Fibroblast of skin of right biceps (primary cell): ENCODE data around the gene C1QTNF8.
"Not testable (repeated sequence)": the region's sequence is repeated elsewhere in the genome, so short reads cannot be mapped to it uniquely, and the experiment has no call there.

Source experiments
- DNase-seq: peaks from one replicate; pipeline ENCODE4 v3.0.0-alpha.2; 2013

C1QTNF8 gene

DNA sequence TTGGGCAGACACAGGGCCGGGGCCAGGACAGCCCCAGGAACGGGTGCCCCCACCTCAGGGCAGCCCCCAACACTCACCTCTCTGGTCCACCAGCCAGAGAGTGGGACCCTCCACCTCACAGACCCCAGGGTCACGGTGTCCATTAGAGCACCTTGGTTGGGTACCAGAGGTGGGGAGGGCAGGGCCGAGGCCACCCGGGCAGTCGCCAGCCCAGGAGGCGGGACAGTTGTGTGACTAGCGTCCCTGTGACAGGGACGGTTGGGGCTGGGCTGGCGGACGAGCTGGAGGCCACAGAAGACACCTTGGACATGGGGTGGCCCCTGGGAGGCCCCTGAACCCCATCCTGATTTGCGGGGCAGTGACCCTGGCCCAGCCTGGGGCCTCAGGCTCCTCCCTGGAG is 11.7 kb upstream of the C1QTNF8 start:
- DNase-seq, result no peak

DNA sequence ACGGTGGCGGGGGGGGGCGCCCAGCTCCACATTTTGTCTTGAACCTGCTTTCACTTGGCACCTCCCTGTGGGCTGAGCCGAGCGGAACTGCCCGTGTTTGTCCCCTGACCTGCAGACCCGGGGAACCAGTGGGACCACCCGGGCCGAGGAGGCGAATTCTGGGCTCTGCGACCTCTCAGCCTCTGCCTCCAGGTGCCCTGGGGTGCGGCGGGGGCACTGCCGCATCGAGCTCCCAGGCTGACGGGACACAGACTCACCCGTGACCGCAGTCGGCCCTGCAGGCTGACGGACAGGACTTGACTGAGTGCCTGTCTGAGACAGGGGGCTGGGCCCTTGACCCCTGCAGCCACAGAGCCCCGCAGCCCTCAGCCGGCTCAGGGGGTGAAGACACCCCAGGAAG is 11.1 kb upstream of the C1QTNF8 start:
- DNase-seq, result no peak

DNA sequence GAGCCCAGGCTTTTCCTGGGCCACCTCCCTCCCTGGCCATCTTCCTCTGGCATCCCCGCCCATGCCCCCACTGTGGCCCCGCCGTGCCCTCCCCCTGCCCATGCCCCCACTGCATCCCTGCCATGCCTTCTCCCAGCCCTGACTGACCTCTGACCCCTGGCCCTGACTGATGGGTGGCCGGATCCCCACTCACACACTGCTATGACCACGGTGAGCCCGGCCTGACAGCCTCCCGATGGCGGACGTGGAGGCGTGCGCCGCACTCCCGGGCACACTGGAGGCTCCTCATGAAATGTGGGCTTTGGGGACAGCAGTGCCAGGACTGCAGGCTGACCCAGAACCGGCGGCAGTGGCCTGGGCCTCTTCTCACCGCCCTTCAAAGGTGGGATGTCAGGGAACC is 10.6 kb upstream of the C1QTNF8 start:
- DNase-seq, result no peak

DNA sequence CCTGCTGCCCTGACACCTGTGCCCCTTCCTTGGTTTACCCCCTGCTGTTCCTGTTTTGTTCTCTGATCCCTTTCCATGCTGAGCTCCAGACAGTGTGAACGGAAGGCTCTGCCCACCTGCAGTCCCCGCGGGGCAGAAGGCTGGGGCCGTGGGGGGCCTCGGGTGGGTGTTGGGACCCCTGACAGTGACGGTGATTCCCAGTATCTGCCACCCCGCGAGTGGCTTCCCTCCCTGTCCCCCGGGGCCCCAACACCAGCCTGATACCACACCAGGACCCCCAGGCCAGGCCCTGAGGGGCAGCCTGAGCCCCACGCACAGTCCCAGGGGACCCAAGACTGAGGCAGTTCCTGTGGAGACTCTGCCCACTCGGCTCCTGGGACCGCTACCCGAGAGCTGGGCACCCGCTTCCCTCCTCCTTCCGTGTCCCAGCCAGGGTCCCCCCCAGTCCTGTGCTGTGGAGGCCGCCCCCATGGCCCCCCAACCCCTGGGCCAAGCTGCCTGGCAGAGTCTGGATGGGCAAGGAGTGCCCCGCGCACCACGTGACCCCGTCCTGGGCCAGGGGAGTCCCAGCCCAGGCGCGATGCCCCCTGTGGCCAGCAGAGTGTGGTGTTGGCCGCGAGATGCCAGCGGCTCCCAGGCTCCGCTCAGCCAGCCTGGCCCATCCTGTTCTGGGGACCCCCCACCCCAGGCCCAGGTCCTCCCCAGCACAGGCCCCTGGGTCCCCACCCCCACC is 10.0 kb upstream of the C1QTNF8 start:
- DNase-seq, result peak; percentile 24

DNA sequence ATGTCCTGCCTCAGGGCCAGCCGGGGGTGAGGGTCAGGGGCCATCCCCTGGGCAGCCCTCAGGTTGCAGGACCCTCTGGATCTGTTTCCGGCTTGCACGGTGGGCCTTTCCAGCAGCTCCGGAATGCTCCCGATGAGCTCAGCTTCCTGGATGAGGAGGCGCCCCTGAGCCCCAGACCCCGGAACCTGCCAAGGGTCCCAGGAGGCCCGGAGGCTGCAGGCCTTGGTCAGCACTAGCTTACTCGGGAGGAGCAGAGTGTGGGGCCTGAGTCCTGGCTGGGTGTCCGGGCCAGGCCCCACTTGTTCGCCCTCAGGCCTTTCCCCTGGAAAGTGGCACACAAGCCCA is 7.6 kb upstream of the C1QTNF8 start:
- no peak for DNase-seq

DNA sequence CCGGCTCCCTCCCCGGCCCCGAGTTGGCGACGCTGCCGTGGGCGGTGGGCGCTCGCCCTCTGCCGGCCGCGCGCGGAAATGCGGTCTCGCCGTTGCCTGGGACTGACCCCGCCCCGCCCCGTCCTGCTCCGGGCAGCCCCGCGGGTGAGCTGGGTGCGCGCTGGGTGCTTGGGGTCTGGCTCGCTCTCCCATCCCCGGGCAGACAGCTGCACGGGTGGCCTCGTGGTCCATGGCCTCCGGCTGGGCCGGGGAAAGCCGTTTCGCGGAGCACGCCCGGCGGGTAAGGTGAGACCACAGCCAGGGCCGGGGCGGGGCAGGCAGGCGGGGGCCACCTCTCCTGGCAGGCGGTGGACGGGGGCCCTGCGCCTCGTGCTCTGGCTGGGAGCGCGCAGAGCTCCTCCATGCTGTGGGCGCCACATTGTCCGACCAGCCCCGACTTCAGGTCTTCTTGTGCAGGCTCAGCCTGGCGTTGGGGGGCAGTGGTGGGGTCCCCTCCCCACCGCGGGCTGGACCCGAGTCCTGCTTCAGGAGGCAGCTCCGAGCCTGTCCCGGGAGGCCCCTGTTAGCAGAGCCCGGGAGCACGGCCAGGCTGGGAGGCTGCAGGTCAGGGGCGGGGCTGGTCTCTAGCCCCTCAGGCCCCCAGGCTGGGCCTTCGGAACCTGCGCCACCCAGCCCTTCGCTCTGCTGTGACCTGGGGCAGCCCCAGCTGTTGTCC is 7.0 kb upstream of the C1QTNF8 start:
- DNase-seq, result peak; percentile 22

DNA sequence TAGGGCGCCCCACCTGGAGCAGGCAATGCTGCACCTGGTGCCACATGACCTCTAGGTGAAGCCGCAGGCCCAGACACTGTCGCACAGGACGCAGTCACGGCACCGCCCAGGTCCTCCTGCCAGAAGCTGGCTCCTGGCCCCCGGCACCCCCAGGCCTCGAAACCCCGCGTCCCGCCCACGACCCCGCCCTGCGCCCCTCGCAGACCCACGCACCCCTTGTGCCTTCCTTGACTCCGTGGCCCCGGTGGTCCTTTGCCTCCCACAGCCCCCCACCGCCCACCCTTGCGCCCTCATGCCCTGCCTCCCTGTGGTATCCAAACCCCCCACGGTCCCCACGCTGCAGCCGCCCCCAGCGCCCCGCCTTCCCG is 6.3 kb upstream of the C1QTNF8 start:
- DNase-seq, result no peak

DNA sequence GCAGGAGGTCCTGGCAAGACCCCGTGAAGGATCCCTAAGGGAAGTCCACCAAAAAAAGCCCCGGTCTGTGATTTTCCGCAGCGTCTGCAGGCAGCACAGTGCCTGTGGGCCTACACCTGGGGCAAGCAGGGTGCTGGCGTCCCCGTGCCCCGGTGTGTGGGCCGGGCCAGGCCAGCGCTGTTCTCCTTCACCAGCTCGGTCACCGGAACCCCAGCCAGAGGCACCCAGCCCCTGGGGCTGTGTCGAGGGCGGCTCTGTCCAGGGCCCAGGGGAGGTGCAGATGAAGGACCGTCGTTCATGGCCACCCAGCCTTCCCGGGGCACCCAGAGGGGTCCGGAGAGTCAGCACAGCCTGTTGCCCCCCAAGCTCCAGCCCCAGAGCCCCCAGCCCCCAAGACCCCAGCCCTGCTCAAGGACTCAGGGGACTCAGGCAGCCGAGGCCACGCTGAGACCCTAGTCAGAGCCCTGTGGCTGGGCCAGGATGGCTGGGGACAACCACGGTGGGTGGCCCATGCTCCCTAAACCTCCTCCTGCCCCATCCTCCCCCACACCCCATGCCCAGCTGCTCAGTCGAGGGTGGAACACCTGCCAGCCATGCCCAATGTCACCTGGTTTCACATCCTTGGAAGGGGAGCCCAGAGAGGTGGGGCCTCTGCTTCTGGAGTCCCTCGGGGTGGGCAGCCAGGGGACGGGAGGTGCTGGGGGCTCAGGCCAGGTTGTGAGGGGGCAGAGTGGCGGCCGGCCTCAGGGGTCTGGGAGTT is 5.7 kb upstream of the C1QTNF8 start:
- no peak for DNase-seq

DNA sequence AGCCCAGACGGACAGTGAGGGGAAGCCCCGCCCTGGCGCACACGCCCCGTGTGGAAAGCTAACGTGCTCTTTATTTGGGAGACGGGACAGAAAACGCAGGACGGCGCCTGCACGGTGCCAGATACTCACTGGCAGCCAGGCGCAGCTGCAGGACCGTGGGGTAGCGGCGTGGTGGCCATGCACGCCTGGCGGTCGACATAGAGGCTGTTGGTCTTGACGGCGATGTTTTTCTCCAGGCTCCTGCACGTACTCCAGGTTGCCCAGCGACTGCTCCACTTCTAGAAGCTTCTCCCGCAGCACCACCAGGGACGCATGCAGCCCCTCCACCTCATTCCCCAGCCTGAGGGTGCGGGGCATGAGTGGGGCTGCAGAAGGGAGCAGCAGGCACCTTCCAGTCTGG is 5.1 kb upstream of the C1QTNF8 start:
- no peak for DNase-seq

DNA sequence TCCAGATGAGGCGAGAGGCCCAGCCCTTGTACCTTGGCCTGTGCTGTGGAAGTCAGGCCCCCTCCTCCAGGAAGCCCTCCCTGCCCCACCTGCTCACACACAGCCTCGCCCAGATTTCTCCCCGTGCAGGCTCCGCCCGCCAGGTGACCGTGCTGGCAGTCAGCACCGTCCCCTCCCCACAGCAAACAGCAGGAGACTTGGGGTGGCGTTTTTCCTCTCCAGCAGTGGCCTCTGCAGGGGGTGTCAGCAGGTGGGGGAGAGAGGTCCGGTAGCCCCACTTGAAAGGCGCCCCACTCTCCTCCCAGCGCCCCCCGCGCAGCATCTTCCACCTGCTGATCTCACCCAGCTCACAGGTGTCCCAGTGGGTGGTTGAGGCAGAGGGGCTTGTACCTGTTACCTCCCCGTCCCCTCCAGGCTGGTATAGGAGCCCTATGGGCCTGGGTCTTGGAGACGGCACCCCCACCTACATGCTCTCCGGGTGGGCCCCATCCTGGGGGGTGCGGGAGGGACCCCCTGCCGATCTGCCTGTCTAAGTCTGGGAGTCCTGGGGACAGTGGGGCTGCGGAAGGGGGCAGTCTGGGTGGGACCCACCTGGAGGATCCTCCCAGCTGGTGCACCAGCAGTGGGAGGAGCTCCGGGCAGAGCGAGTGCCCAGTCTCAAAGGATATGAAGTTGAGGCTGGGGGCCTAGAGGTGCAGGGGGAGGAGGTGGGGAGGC is 4.2 kb upstream of the C1QTNF8 start:
- no peak for DNase-seq

DNA sequence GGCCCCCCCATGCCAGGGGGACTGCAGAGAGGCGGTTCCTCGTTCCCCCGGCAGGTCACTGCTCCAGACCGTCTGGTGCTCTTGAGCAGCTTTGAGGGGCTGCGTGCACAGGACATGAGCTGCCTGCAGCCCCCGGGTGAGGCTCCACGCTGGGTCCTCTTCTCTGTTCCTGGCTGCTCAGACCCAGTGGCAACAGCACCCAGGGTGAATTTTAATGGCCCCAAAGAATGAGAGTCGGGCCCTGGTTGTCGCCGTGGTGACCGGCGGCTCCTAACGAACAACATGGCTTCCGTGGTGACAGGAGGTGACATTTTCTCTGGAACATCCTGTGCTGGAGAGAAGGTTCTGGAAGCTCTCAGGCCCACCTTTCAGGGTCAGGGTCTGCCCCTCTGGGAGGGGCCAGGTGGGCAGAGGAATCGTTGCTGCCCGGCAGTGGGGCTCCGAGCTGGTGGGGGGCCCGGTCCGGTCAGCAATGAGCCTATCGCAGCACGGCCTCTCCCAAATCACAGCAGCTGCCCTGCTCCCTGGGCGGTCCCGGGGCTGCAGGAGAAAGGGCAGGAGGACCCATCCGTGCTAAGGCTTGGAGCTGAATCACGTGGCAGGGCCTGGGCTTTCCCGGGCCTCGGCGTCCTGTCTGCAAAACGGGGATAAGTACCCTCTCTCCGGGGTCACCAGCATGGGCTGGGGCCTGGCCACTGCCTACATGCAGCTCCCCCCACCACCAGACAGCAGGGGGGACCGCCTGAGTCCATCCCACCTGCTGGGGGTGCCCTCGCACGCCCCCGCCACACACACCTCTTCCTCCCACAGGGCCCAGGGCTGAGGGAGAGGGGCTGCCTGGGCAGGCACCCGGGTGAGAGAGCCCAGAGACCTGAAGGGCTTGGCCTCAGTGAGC is 3.4 kb upstream of the C1QTNF8 start:
- DNase-seq, result no peak

DNA sequence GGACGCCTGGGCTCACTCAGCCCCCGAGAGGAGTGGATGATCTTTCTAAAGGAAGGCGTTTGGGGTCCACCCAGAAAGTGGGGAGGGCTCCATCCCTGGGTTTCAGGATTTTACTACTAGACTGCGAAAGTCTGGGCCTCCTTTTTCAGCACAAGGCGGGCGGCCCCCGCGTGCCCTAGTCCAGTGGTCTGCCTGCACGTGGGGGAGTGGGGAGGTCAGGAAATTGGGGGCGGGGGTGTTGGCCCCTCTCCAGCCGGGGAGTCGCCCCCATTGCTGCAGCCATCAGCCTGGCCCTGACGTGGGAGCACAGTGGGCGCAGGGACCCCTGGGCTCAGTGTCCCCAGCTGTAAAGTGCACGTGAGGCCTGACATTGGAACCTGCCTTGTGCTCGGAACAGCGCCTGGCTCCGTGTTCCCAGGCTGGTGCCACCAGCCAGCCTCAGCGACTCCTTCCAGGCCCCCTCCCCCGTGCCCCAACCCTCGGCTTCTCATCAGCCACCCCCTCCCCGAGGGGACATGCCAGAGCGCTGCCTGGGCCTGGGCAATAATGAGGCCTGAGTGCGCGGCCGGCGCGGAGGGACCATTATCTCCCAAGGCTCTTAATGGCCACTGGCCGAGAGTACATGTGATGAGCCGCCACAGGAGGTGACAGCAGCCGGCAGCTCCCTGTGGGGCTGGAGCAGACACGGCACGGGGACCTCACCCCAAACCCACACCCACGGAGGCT is 2.4 kb upstream of the C1QTNF8 start:
- no peak for DNase-seq

DNA sequence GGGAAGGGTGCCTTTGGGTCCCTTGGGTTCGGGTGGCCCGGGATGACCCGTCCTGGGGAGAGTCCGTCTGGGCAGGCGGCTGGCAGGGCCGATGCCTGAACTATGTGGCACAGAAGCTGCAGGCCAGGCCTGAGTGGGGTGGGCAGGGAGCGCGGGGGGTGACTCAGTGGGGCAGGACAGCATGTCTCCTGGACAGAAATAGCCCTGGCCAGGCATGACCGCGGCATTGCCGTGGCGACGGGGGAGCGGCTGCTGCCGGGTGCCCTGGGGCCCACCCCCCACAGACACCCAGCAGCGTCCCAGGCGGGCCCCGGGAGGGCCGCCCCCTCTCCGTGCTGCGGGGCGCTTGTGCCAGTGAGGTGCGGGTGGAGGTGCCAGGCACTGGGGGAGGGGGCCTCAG is 1.8 kb upstream of the C1QTNF8 start:
- no peak for DNase-seq

DNA sequence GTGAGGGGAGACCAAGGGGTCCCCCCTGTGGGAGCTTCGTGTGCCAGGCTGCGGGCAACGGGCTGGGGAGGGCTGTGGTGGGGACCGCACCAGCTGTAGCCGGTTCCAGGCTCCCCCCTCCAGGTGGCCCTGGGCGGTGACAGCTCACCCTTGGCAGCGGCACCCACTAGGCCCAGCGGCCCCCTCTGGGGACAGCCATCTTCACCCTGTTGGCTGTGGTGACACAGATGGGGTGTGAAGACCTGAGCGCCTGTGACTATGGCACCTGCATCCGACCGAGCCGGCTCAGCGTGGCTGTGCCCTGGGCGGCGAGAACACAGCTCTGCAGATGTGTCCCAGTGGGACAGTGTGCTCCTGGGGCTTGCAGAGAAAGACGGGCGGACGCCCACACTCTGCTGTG is 1.1 kb upstream of the C1QTNF8 start:
- DNase-seq, result no peak

DNA sequence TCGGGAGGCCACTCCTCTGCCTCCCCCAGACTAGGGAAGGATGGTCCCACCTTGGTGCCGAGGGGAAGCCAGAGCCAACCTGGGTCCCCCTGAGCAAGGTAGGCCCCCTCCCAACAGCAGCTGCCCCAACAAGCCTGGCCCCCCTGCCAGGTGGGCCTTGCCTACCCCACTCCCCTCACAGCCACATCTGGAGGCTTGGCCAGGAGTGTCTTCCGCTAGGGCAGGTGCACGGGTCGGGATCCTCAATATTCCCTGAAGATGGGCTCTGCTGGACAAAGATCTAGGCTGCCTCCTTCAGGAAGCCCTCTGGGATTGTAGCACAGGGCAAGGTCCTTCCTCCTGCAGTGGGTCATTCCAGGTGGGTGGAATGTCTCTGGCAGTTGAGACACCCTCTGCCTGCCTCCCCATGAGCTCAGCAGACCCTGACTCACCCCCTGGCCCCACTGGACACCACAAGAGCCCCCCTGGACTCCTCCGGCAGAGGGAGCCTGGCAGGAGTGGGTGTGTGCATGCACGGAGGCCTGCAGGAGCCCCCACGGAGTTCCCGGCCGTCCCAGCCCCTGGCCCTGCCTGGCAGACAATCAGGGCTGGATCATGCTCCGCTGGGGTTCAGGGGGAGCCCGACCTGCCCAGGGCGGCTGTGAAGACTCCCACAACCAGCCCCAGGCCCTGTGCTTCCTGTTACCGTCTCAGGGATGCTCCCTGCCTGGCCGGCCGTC is 435 bp downstream of the C1QTNF8 start:
- no peak for DNase-seq

DNA sequence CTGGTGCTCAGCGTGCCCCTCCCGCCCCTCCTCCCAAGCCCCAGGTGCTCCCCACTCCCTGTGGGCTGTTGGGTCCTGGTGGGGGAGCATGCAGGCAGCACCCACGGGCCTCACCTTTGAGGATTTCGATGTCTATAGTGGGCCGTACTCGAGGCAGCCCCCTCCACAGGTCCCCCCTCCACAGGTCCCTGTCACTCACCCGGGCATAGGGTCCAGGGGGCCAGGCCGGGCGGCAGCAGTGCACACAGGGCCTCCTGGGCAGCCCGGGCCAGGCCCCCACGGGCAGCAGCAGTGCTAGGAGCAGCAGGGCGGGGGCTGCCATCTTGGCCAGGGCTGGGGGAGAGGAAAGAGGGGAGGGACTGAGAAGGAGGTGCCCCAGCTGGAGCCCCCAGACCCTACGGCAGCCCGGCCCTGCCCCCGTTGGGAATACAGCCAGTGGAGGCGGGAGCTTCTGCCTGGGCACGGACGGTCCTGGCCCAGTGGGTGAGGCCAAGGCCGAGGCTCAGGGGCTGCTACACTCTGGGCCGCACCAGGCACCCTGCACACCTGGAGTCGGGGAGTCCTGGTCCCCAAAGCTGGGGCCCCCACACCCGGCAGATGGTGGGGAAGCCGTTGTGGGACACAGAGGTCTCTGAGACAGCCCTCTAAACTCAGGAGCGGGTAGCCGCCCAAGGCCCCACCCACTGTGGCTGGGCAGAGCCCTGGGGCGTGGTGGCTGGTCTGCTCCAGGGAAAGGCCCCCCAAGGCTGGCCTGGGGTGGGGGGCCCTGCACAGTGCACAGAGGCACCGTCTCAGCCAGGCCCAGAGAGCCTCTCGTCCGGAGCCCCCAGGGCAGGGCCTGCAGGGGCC is 1.2 kb downstream of the C1QTNF8 start:
- no peak for DNase-seq

DNA sequence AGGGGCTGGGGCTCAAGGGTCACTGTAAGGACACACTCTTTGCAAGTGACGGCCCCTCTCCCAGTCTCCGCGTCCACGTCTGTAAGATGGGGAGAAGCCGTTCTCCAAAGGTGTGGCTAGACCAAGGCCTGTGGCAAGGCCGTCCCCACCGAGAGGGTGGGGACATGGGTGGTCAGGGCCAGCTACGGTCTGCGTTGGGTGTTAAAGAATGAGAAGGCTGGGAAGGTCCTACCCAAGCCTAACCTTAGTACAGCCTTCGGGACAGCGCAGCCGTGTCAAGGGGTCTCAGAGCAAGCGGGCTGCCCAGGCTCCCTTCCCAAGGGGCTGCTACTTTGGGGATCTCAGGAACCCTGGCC is 1.9 kb downstream of the C1QTNF8 start:
- no peak for DNase-seq

DNA sequence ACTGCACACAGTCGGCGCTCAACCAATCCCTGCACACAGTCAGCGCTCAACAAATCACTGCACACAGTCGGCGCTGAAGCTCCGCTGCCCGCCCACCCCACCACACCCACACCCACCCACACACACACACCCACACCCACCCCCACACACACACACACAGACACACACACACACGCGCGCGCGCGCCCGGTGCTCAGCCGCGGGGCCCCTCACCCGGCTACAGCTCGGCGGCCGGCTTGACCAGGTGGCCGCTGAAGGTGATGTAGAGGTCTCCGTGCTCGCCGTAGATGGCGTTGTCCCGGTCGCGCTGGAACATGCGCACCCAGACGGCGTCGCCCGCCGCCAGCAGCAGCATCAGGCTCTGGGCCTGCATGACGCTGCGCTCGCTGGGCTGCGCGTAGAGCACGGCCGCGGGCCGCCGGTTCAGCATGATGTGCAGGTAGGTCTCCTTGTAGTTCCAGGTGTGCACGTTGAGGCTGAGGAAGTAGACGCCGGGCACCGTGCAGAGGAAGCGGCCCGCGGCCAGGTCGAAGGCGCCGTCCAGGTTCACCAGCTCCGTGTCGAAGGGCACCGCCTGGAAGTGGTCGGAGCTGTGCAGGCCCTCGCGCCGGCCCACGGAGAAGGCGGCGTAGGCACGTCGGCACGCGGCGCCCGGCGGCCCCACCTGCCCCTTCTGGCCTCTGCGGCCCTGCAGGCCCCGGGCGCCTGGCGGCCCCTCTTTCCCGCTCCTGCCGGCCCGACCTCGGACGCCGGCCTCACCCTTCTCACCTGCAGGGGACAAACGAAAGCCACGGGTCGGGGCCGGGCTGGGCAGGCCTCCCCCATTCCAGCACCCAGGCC is 2.5 kb downstream of the C1QTNF8 start:
- DNase-seq, result peak; percentile 19

DNA sequence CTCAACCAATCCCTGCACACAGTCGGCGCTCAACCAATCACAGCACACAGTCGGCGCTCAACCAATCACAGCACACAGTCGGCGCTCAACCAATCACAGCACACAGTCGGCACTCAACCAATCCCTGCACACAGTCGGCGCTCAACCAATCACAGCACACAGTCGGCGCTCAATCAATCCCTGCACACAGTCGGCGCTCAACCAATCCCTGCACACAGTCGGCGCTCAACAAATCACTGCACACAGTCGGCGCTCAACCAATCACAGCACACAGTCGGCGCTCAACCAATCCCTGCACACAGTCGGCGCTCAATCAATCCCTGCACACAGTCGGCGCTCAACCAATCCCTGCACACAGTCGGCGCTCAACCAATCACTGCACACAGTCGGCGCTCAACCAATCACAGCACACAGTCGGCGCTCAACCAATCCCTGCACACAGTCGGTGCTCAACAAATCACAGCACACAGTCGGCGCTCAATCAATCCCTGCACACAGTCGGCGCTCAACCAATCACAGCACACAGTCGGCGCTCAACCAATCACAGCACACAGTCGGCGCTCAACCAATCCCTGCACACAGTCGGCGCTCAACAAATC is 3.3 kb downstream of the C1QTNF8 start:
- DNase-seq, result not testable (repeated sequence)
